WERI-Rb-1 (cell line): Measurements from ENCODE around the gene NCAM2.

Experiments
- DNase-seq: peaks from one replicate; pipeline ENCODE4 v3.0.0-alpha.2; 2020
- H3K27ac ChIP-seq: fragments of 250-450 bp; sonication (Bioruptor Pico); 2 replicates; pipeline ENCODE4 v1.5.1; 2020; ENCODE audit warnings: mild to moderate bottlenecking, moderate library complexity
- H3K27me3 ChIP-seq: fragments of 250-450 bp; sonication (Bioruptor Pico); 2 replicates; pipeline ENCODE4 v1.5.1; 2021; ENCODE audit warnings: mild to moderate bottlenecking, low read depth, moderate library complexity; ENCODE audit not compliant: insufficient read depth, severe bottlenecking
- H3K36me3 ChIP-seq: fragments of 250-450 bp; sonication (Bioruptor Pico); 2 replicates; pipeline ENCODE4 v1.5.1; 2020; ENCODE audit warnings: mild to moderate bottlenecking, moderate library complexity
- H3K4me3 ChIP-seq: 2 replicates; pipeline ENCODE4 v1.5.1; 2011; ENCODE audit warnings: low read depth, mild to moderate bottlenecking, control low read depth, low read length
- H3K9me3 ChIP-seq: fragments of 250-450 bp; sonication (Bioruptor Pico); 2 replicates; pipeline ENCODE4 v1.5.1; 2021; ENCODE audit warnings: mild to moderate bottlenecking, moderate library complexity; ENCODE audit not compliant: severe bottlenecking
- TF ChIP-seq, protein P1 (sequence below): IDR thresholded peaks from 2 replicates; pipeline ENCODE4 v1.5.1; 2011; ENCODE audit warnings: low read depth, mild to moderate bottlenecking, control low read depth, inconsistent platforms, low read length

Gene NCAM2

DNA sequence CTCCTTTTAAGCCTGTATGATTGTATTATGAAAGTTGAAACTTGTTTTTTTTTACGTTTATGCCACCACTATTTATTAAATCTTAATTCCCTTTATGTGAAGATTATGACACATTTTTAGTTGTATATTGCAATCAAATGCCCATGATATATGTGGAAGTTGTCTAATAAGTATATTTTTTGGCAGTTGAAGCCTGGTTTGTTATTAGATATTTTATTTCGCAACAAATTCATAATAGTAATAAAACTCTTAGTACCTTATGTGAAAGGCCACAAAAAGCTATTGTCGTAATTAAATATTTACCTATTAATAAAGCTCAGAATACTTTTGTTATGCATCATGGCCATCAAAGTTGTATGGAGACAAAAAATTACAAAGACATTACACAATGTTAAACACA is 386.8 kb downstream of the NCAM2 start:
- Histone ChIP-seq H3K36me3 (no peaks in the 10 kb centered on the region), H3K27me3 (no peaks in the 10 kb centered on the region), H3K4me3 (no peak overlapping the region), H3K27ac (no peak overlapping the region), H3K9me3 (no peaks in the 10 kb centered on the region)
- DNase-seq, result no peak
- TF ChIP-seq, protein P1, sequence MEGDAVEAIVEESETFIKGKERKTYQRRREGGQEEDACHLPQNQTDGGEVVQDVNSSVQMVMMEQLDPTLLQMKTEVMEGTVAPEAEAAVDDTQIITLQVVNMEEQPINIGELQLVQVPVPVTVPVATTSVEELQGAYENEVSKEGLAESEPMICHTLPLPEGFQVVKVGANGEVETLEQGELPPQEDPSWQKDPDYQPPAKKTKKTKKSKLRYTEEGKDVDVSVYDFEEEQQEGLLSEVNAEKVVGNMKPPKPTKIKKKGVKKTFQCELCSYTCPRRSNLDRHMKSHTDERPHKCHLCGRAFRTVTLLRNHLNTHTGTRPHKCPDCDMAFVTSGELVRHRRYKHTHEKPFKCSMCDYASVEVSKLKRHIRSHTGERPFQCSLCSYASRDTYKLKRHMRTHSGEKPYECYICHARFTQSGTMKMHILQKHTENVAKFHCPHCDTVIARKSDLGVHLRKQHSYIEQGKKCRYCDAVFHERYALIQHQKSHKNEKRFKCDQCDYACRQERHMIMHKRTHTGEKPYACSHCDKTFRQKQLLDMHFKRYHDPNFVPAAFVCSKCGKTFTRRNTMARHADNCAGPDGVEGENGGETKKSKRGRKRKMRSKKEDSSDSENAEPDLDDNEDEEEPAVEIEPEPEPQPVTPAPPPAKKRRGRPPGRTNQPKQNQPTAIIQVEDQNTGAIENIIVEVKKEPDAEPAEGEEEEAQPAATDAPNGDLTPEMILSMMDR, result no peak

DNA sequence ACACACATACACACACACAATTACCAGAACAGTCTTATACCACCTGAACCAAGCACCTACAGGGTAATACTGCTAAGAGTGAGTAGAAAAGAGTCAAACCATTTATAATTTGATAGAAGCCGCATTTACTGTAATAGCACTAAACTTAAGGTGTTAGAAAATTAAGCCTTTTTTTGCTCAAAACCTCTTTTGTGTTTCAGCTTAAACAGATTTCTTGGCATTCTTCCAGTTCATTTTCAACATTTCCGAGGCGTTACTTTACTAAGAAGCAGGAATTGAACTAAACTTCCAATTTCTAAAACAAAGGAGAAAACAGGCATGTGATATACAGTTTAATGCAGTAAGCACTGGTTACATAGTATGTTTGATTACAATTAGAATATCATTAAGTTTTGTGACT is 387.2 kb downstream of the NCAM2 start:
- DNase-seq, result no peak
- Histone ChIP-seq H3K4me3 (no peak overlapping the region), H3K9me3 (no peaks in the 10 kb centered on the region)

DNA sequence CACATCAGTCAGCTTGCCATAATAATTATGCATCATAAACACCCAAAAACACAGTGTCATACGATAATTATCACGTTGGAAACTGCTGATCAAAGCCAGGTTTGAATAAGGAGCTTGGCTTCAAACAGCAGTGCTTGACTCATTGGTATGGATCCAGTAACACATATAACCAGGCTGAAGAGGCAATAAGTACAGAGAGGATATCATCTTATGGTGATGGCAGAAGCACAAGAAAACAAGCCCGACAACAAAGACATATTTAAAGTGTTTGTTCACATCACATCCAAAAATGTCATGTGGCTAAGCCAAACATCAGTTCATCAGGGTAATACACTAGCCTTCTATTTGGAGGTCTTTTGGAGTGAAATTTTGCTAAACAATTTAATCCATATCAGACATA is 389.7 kb downstream of the NCAM2 start:
- Histone ChIP-seq H3K27me3 (no peaks in the 10 kb centered on the region), H3K27ac (no peak overlapping the region), H3K4me3 (no peak overlapping the region), H3K9me3 (no peaks in the 10 kb centered on the region), H3K36me3 (no peaks in the 10 kb centered on the region)
- TF ChIP-seq, protein P1, result no peak
- no peak for DNase-seq

More for the DNA sequence above, 387.2 kb downstream of the NCAM2 start:
- H3K27ac ChIP-seq, result no peak overlapping the region
- TF ChIP-seq, protein P1, result no peak
- no peaks in the 10 kb centered on the region for H3K36me3 ChIP-seq
- H3K27me3 ChIP-seq, result no peaks in the 10 kb centered on the region

DNA sequence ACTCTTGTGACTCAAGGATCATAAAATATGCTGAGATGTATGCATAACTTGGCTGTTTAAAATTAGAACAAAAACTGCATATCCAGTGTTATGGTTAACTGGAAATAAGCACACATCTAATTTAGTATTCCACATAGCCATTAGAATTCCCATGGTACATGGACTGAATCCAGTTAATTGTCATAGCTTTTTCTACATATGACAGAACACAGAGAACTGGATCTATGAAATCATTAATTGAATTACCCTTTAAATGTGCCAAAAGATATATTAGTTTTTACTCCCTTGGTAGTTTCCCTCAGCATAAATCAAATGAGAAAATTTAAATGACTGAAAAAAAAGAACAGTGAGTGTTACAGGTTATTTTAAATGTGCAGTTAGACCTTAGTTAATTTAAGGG is 395.9 kb downstream of the NCAM2 start:
- no peak overlapping the region for H3K4me3 ChIP-seq
- no peaks in the 10 kb centered on the region for H3K27me3 ChIP-seq
- H3K36me3 ChIP-seq, result no peaks in the 10 kb centered on the region
- peaks cover 6% of the 10 kb centered on the region for H3K9me3 ChIP-seq
- H3K27ac ChIP-seq, result no peak overlapping the region
- TF ChIP-seq, protein P1, result no peak
- DNase-seq, result no peak

DNA sequence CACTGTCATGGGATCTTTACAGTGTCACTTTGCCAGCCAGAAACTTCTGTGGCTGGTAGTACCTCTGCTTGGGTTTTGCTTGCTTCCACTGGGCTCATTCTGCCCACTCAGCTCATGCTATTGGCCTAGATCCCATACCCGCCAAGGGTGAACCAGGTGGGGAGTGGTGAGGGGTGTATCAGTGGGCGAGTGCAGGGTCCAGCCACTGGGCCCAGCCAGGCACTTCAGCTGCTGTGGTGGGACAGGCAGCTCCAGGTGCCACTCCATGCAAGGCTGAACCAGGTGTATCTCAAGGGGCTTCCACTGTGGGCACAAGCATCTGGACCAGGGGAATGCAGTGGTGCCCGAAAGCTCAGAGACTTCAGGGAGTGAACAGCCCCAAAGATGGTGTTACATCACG is 398.2 kb downstream of the NCAM2 start:
- Histone ChIP-seq H3K27me3 (no peaks in the 10 kb centered on the region), H3K4me3 (no peak overlapping the region), H3K27ac (no peak overlapping the region), H3K9me3 (peaks cover 6% of the 10 kb centered on the region), H3K36me3 (no peaks in the 10 kb centered on the region)
- TF ChIP-seq, protein P1, result no peak
- DNase-seq, result no peak

DNA sequence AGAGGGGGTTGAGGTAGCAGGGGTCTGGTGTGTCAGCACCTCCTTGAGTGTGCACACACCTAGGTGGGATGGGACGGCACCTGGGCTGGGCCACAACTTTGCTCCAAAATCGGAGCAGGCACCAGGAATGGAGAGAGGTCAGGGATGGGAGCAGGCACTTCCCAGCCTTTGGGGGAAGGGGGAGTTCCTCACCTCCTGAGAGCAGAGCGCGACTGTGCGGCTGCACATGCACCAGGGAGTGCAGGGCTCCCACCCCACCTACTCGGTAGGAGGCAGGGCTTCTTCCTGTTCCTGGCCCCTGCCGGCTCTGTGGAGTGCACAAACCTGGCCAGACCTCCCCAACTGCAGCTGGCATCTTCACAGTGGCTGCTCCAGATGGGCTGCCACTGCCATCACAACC is 399.3 kb downstream of the NCAM2 start:
- TF ChIP-seq, protein P1, result no peak
- no peak for DNase-seq
- no peak overlapping the region for H3K27ac ChIP-seq
- H3K4me3 ChIP-seq, result no peak overlapping the region
- H3K36me3 ChIP-seq, result no peaks in the 10 kb centered on the region
- H3K27me3 ChIP-seq, result no peaks in the 10 kb centered on the region
- H3K9me3 ChIP-seq, result peaks cover 11% of the 10 kb centered on the region
